NB4 (cell line): ENCODE measurements around the gene TMEM233.

ENCODE experiments used
- DNase-seq: peaks from one replicate; pipeline ENCODE4 v3.0.0; 2010; ENCODE audit warnings: low read depth
- H3K4me3 ChIP-seq: one replicate; pipeline ENCODE4 v1.5.1; 2011; ENCODE audit warnings: mild to moderate bottlenecking, low read depth, low read length, moderate library complexity
- MYC ChIP-seq: IDR thresholded peaks from 2 replicates; pipeline ENCODE4 v1.6.1; 2011; ENCODE audit warnings: low read depth, low read length
- POLR2A ChIP-seq: IDR thresholded peaks from 2 replicates; pipeline ENCODE4 v1.6.1; 2011; ENCODE audit warnings: mild to moderate bottlenecking; ENCODE audit not compliant: insufficient read length; ENCODE audit errors: extremely low read depth
- TF ChIP-seq, protein P1 (sequence below): IDR thresholded peaks from 2 replicates; pipeline ENCODE4 v1.6.1; 2011; ENCODE audit warnings: low read depth, low read length
- TF ChIP-seq, protein P2 (sequence below): IDR thresholded peaks from one replicate; pipeline ENCODE4 v1.5.1; 2012; ENCODE audit warnings: low read depth, low read length

TMEM233 gene

DNA sequence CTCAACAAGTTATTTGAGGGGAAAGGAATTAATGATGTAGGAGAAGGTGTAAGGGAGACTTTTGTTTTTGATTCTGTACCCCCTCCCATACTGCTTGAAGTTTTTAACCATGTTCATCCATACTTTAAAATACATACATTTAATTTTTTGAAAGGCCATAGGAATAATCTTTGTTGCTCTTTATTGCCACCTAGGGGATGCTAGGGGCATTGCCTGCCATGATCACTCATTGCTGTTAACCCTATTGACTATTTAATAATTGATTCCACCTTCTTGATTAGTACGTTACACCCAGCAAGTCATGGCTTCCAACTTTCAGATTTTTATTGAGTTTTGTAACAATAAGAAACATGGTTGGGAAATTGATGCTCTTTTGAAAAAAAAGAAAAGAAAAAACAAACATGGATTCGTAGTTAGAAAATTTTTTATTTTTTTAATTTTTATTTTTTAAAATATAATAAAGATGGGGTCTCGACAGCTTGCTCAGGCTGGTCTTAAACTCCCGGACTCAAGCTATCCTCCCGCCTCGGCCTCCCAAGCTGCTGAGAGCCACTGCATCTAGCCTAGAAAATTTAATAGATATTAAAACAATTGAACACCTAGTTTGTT lies 65.8 kb downstream of the TMEM233 start:
- H3K4me3 ChIP-seq = no peak overlapping the region
- TF ChIP-seq POLR2A = no peak
- TF ChIP-seq MYC = no peak
- TF ChIP-seq, protein P1, sequence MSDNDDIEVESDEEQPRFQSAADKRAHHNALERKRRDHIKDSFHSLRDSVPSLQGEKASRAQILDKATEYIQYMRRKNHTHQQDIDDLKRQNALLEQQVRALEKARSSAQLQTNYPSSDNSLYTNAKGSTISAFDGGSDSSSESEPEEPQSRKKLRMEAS = no peak
- TF ChIP-seq, protein P2, sequence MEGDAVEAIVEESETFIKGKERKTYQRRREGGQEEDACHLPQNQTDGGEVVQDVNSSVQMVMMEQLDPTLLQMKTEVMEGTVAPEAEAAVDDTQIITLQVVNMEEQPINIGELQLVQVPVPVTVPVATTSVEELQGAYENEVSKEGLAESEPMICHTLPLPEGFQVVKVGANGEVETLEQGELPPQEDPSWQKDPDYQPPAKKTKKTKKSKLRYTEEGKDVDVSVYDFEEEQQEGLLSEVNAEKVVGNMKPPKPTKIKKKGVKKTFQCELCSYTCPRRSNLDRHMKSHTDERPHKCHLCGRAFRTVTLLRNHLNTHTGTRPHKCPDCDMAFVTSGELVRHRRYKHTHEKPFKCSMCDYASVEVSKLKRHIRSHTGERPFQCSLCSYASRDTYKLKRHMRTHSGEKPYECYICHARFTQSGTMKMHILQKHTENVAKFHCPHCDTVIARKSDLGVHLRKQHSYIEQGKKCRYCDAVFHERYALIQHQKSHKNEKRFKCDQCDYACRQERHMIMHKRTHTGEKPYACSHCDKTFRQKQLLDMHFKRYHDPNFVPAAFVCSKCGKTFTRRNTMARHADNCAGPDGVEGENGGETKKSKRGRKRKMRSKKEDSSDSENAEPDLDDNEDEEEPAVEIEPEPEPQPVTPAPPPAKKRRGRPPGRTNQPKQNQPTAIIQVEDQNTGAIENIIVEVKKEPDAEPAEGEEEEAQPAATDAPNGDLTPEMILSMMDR = peak; percentile 96
- DNase-seq = peak; percentile 55

DNA sequence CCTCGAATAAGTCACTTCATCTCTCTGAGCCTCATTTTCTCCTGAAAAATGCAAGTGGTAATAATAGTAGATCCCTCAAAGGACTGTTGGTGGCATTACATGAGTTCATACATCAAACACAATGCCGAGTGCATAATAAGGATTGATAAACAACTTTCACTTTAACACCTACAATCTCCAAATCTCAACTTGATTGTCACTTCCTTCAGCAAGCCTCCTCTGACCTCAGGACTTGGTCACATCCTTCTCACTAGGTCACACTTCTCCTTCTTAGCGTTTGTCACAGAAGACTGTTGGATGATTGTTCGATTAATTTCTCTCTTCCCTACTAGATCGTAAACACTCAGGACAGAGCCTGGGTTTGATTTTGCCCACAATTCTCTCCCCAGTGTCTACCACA lies 66.5 kb downstream of the TMEM233 start:
- DNase-seq = no peak
- TF ChIP-seq MYC (no peak), POLR2A (no peak)
- TF ChIP-seq, protein P1 = no peak
- TF ChIP-seq, protein P2 = no peak
- H3K4me3 ChIP-seq = no peak overlapping the region

DNA sequence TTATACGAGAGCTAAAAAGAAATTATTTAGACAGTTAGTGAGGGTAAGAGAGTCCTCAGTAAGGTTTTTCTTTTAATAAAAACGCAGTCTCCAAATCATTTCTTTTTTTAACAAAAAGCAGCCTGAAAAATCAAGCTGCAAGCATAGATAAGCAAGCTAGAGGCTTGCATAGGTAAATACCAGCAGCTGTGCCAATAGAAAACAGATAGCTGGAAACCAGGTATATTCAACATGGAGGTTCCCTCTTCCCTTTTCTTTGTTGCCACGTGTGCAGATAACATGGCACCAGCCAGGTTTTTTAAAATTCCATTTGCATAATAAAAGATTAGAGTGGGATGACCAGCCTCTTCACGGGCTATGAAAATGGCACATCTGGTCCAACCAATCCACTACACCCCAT lies 68.3 kb downstream of the TMEM233 start:
- TF ChIP-seq POLR2A = no peak
- no peak for DNase-seq
- H3K4me3 ChIP-seq = no peak overlapping the region

DNA sequence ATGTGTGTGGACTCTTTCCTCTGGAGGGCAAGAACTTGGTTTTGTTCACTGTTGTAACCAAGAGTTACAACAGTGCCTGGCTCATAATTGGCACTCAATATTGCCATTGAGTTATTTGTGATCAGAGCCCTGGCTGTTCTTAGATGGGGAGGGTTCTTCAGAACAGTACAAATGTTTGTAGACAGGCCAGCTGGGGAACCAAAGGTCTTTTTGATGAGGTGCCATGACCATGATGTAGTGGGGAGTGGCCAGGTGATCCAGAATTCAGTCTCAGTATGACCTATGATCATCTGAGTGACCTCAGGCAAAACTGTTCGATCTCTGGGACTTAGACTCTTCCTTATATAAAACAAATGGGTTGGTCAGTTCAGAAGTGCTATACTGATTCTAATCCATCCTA lies 71.1 kb downstream of the TMEM233 start:
- H3K4me3 ChIP-seq = no peak overlapping the region
- TF ChIP-seq, protein P2 = no peak
- no peak for TF ChIP-seq MYC
- no peak for TF ChIP-seq POLR2A
- TF ChIP-seq, protein P1 = no peak
- no peak for DNase-seq

DNA sequence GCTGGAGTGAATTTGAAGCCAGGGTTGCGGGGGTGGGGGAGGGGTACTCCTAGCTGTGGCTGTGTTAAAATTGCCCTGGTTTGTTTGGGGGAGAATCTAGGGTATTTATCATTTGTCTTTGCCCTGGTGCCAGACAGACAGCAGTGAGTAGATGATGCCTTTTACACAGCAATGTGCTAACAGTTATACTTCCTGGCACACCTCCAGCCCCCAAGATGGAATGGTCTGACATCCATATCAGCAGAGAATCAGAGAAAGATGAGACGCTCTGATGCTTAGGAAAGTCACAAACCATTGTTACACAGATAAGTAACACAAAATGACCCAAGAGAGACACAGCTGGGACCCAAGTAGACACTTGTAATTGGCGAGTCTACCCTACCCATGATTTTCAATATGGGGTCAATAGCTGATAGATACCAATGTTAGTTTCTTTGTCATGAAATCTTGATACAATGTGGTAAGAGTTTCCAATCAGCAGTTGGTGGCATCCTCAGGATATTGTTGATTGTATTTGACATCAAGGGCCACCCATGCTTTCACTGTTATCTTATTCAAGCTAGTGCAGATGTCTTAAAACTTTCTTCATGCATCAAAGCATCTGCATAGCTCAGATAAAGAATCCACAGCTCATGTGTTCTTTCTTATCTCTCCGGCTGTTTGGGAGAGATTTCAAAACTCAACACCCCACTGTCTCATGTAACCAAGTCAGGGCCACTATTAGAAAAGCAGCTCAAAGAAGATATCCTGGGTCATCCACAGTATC lies 71.8 kb downstream of the TMEM233 start:
- TF ChIP-seq, protein P1 = no peak
- TF ChIP-seq POLR2A = no peak
- TF ChIP-seq, protein P2 = no peak
- TF ChIP-seq MYC = no peak
- H3K4me3 ChIP-seq = no peak overlapping the region
- DNase-seq = no peak

DNA sequence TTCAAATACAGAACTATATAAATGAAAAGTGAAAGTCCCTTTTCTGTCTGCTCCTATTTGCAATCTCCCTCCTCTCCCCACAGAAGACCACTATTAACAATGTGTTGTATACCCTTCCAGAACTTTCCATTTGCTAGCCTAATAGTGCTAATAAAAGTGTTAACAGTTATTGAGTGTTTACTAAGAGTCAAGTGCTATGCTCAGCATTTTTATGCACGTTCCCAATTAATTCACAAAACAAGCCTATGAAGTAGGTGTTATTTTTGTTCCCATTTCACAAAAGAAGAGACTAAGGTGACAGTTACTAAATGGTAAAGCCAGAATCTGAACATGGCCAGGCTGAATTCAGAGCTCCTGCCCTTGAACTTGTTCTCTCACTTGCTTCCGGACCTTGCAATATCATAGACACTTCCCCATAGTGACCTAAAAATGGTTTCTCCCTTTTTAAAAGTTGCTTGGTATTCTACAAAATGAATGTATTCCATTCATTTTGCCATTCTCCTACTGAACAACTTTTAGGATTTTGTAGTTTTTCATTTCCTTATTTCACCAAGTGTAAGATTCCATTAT lies 72.7 kb downstream of the TMEM233 start:
- no peak for TF ChIP-seq POLR2A
- TF ChIP-seq MYC = no peak
- TF ChIP-seq, protein P2 = no peak
- TF ChIP-seq, protein P1 = no peak
- DNase-seq = peak; percentile 34
- H3K4me3 ChIP-seq = peak overlapping the region; percentile 70
